SK-N-MC (cell line): ENCODE data around the gene NOD2.

Experiments used
- DNase-seq: peaks from one replicate; pipeline ENCODE4 v3.0.0-alpha.2; 2011; ENCODE audit warnings: low read depth, low spot score
- H3K27ac ChIP-seq: fragments of 200-600 bp; sonication (generic); 2 replicates; pipeline ENCODE4 v1.5.1; 2016; ENCODE audit warnings: mixed run types
- H3K36me3 ChIP-seq: fragments of 200-600 bp; sonication (generic); 2 replicates; pipeline ENCODE4 v1.6.1; 2017; ENCODE audit warnings: antibody characterized with exemption, low read length, mixed read lengths; ENCODE audit not compliant: insufficient read depth
- H3K4me3 ChIP-seq: fragments of 200-600 bp; sonication (generic); 2 replicates; pipeline ENCODE4 v1.5.1; 2016
- H3K9ac ChIP-seq: fragments of 200-600 bp; sonication (generic); 2 replicates; pipeline ENCODE4 v1.8.0; 2017; ENCODE audit warnings: mixed run types, mixed read lengths; ENCODE audit not compliant: insufficient read length
- H3K9me3 ChIP-seq: fragments of 200-600 bp; sonication (generic); 2 replicates; pipeline ENCODE4 v1.6.1; 2017; ENCODE audit warnings: low read depth, mild to moderate bottlenecking, antibody characterized with exemption, low read length, moderate library complexity, mixed read lengths
- EZH2 ChIP-seq: fragments of 200-600 bp; sonication (generic); IDR thresholded peaks from one replicate; pipeline ENCODE4 v1.6.1; 2017; ENCODE audit warnings: antibody characterized with exemption
- FOXP2 ChIP-seq: optimal IDR thresholded peaks from 2 replicates; pipeline ENCODE3; 2011; ENCODE audit warnings: mild to moderate bottlenecking, moderate library complexity; ENCODE audit not compliant: insufficient read depth; ENCODE audit errors: extremely low read length, control extremely low read depth
- POLR2AphosphoS5 ChIP-seq: IDR thresholded peaks from 2 replicates; pipeline ENCODE4 v1.6.1; 2012; ENCODE audit warnings: mild to moderate bottlenecking, low read depth, low read length, borderline replicate concordance

Gene NOD2

DNA sequence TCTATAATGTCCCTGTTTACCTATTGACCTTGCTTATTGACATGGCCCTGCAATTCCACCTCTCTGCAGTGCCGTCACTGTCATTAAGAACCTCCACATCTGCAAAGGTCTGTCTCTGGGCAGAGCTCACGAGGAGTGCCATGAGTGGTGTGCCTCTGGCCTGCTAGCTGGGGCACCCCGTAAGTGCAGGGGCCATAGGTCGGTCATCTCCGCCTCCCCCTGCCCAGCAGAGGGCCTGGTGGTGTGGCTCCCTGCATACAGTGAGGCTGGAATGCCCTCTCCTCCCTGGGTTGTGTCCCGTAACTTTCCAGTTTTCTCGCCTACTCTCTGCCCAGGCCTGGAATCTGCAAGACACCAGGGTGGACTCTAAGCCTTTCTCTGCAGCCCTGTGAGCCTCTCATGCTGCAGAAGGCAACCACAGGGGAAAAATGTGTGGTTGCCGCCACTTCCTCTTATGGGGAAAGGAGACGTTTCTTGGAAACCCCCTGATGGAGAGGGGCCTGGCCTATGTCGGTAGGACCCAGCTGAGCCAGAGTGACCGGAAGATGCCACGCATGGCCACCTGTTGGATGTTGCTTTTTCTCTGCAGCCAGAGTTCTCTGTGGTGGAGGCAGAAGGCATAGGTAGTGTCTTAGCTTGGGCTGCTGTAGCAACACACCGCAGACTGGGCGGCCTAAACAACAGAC lies 9.6 kb upstream of the NOD2 start:
- Histone ChIP-seq H3K9ac (no peak overlapping the region), H3K4me3 (no peak overlapping the region), H3K9me3 (no peaks in the 10 kb centered on the region), H3K27ac (no peak overlapping the region), H3K36me3 (no peaks in the 10 kb centered on the region)
- no peak for DNase-seq
- TF ChIP-seq POLR2AphosphoS5 (no peak), FOXP2 (no peak), EZH2 (no peak)

DNA sequence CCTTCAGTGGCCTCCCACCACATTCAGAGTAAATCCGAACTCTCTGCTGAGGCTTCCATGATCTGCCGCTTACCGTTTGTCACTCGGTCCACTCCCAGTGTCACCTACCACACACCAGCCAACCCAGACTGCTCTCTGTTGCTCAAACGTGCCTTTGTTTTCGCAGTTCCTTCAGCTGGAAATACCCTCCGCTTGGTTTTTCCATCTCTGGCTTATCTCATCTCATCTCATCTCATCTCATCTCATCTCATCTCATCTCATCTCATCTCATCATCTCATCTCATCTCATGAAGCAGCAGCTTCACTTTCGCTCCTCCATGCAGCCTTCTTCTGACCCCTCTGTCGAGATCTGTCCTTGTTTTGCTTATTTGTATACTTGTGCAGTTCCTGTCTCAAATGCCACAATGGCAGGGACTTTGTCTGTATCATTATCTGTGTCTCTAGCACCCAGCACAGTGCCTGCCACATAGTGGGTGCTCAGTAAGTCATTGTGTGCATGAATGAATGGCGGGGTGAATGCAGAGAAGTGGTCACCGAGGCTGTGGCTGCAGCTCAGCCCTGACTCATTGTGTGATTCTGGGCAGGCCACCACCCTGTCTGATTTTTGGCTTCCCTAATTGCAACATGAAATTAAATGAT lies 8.5 kb upstream of the NOD2 start:
- H3K27ac ChIP-seq = no peak overlapping the region
- no peak overlapping the region for H3K9ac ChIP-seq

DNA sequence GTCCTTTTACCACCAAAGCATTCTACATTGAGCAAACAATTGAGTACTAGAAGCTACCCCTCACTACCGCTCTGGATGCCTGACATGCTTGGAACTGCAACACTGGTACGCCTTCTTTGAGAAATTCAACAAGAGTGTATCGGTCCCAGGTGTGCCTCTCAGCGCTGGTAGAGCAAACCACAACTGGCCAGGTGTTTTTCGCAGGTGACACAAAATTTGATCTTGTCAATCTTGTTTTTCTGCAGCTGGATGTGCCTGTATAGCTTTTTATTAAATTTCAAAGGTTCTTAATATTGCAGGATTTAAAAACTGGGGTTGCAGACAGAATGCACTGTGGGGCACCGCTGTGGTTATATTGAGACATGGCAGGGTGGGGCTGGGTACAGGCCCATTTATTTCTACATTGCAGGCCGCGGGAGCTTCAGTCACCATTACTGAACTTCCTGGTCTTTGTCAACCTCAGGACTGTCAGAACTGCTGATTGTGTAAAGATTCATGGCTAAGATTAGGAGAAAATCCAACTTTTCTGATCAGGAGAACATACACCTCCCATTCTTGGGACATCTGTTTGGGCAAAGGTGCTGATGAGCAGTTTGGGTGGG lies 7.8 kb upstream of the NOD2 start:
- TF ChIP-seq EZH2 = no peak
- Histone ChIP-seq H3K9ac (no peak overlapping the region), H3K9me3 (no peaks in the 10 kb centered on the region), H3K27ac (no peak overlapping the region), H3K36me3 (no peaks in the 10 kb centered on the region), H3K4me3 (no peak overlapping the region)
- DNase-seq = no peak

More for the DNA sequence above, 8.5 kb upstream of the NOD2 start:
- Histone ChIP-seq H3K36me3 (no peaks in the 10 kb centered on the region), H3K9me3 (no peaks in the 10 kb centered on the region), H3K4me3 (no peak overlapping the region)
- DNase-seq = no peak
- TF ChIP-seq POLR2AphosphoS5 (no peak), FOXP2 (no peak), EZH2 (no peak)

DNA sequence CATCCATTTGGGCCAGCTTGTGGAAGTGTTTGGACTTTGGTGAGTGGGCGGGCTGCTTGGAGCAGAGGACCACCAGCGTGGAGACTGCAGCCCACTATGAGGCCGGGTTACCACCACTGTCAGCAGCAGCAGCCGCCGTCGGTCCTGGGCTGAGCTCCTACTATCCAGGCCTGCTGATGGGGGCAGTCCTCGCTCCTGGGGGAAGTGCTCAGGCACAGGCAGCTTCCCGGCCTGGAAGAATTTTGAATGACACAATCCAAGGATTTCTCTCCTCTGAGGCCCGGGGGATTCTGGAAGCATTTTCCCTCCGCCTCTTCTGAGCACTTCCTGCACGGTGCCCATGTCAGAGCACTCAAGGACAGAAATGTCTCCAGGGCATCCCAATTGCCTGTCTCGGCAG lies 5.3 kb upstream of the NOD2 start:
- H3K36me3 ChIP-seq = no peaks in the 10 kb centered on the region
- no peak overlapping the region for H3K27ac ChIP-seq
- H3K9ac ChIP-seq = no peak overlapping the region
- TF ChIP-seq EZH2 (no peak), FOXP2 (no peak), POLR2AphosphoS5 (no peak)
- H3K9me3 ChIP-seq = no peaks in the 10 kb centered on the region
- no peak overlapping the region for H3K4me3 ChIP-seq
- DNase-seq = no peak

DNA sequence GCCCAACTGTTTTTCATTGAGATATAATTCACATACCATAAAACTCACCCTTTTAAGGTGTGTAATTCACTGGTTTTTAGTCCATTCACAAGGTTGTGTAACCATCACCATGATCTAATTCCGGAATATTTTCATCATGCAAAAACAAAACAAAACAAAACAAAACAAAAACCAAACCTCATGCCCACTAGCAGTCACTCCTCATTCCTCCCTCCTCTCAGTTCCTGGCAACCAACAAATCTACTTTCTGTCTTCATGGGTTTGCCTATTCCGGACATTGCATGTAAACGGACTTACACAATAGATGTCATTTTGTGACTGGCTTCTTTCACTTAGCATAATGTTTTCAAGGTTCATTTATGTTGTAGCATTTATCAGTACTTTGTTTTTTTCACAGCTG lies 4.5 kb upstream of the NOD2 start:
- no peak overlapping the region for H3K4me3 ChIP-seq
- TF ChIP-seq POLR2AphosphoS5 (no peak), EZH2 (no peak), FOXP2 (no peak)
- H3K36me3 ChIP-seq = no peaks in the 10 kb centered on the region
- no peaks in the 10 kb centered on the region for H3K9me3 ChIP-seq
- no peak overlapping the region for H3K9ac ChIP-seq
- no peak overlapping the region for H3K27ac ChIP-seq
- no peak for DNase-seq

DNA sequence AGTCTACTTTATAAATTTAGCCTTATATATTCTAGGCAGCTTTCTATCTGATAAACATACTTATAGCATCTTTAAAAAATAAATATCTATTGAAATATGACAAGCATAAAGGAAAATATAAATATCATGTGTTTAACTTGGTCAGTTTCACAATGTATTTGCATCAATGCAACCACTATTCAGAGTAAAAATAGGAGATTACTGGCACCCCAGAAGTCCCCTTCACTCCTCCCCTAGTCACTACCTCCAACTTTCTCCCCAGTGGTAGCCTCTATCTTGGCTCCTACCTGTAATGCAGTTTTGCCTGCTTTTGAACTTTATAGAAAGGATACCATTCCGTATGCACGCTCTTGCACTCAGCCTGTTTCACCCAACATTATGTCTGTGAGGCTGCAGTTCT lies 3.2 kb upstream of the NOD2 start:
- DNase-seq = no peak
- Histone ChIP-seq H3K9ac (no peak overlapping the region), H3K4me3 (no peak overlapping the region), H3K36me3 (no peaks in the 10 kb centered on the region), H3K9me3 (no peaks in the 10 kb centered on the region), H3K27ac (no peak overlapping the region)
- TF ChIP-seq EZH2 = no peak
- TF ChIP-seq POLR2AphosphoS5 = no peak
- TF ChIP-seq FOXP2 = no peak

DNA sequence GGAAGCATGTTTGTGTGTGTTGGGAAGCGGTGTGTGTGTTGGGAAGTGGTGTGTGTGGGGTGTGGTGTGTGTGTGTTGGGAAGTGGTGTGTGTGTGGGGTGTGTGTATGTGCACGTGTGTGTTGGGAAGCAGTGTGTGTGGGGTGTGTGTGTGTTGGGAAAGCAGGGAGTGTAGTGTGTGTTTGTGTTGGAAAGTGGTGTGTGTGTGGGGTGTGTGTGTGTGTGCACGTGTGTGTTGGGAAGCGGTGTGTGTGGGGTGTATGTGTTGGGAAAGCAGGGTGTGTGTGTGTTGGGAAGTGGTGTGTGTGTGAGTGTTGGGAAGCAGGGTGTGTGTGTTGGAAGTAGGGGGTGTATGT lies 785 bp upstream of the NOD2 start:
- Histone ChIP-seq H3K27ac (no peak overlapping the region), H3K9ac (no peak overlapping the region), H3K4me3 (no peak overlapping the region), H3K36me3 (no peaks in the 10 kb centered on the region), H3K9me3 (no peaks in the 10 kb centered on the region)
- no peak for DNase-seq
- no peak for TF ChIP-seq POLR2AphosphoS5
- no peak for TF ChIP-seq EZH2
- TF ChIP-seq FOXP2 = no peak

DNA sequence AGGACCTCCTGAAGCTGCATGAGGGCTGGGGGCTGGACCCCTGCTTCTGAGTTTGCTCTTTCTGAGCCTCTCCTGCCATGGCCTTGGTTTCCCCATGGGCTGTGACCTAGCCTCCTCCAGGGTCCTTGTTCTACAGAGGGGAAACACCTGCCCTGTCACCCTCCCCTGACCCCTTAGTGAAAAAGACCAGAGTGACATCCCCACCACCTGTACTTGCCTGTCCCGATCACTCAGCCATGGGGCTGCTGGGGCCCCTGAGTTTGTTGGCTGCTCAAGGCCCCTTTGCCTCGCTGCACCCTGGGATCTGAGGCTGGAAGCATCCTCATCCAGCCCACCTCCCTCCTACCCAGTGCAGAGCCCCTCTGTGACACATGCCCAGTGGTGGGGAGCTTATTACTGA lies 800 bp downstream of the NOD2 start:
- TF ChIP-seq POLR2AphosphoS5 (no peak), FOXP2 (no peak)
- no peak overlapping the region for H3K9ac ChIP-seq
- H3K27ac ChIP-seq = no peak overlapping the region
- H3K36me3 ChIP-seq = no peaks in the 10 kb centered on the region
- H3K4me3 ChIP-seq = no peak overlapping the region
- no peaks in the 10 kb centered on the region for H3K9me3 ChIP-seq
- no peak for DNase-seq
